HG03575 (cell line): ENCODE measurements around the gene PBX1.

Experiments used
- ATAC-seq: cut with Tn5 transposase; IDR thresholded peaks from one replicate; pipeline ENCODE4 v1.9.1; 2021; ENCODE audit not compliant: unreplicated experiment, insufficient number of reproducible peaks, low FRiP score; ENCODE audit errors: extremely low read depth

PBX1 gene

GRCh38 chr1:164703960-164704411, 145.0 kb downstream of the PBX1 start:
- ATAC-seq: no peak

GRCh38 chr1:164704954-164705353, 146.0 kb downstream of the PBX1 start:
- ATAC-seq: no peak

- no peak for ATAC-seq
Observed at GRCh38 chr1:164706606-164706987, 147.6 kb downstream of the PBX1 start.

- ATAC-seq: no peak
Observed at GRCh38 chr1:164707868-164708331, 148.9 kb downstream of the PBX1 start.

GRCh38 chr1:164708596-164708995, 149.6 kb downstream of the PBX1 start:
- ATAC-seq: no peak

- ATAC-seq: no peak
Observed at GRCh38 chr1:164709126-164709525, 150.1 kb downstream of the PBX1 start.

GRCh38 chr1:164709541-164710278, 150.7 kb downstream of the PBX1 start:
- no peak for ATAC-seq

GRCh38 chr1:164712131-164713036, 153.4 kb downstream of the PBX1 start:
- no peak for ATAC-seq

GRCh38 chr1:164713456-164714207, 154.6 kb downstream of the PBX1 start:
- no peak for ATAC-seq

- peak; percentile 85 for ATAC-seq
Observed at GRCh38 chr1:164716992-164717703, 158.2 kb downstream of the PBX1 start.

GRCh38 chr1:164718821-164719220, 159.8 kb downstream of the PBX1 start:
- no peak for ATAC-seq

GRCh38 chr1:164719676-164720439, 160.9 kb downstream of the PBX1 start:
- ATAC-seq: no peak

- no peak for ATAC-seq
Observed at GRCh38 chr1:164720440-164721227, 161.7 kb downstream of the PBX1 start.

GRCh38 chr1:164721228-164721496, 162.2 kb downstream of the PBX1 start:
- ATAC-seq: no peak

GRCh38 chr1:164723296-164723798, 164.4 kb downstream of the PBX1 start:
- ATAC-seq: no peak

- ATAC-seq: no peak
Observed at GRCh38 chr1:164725401-164725800, 166.4 kb downstream of the PBX1 start.

- ATAC-seq: no peak
Observed at GRCh38 chr1:164726235-164726634, 167.3 kb downstream of the PBX1 start.
